OCI-LY1 (cell line): ENCODE results near the gene PTH1R.

Experiments used
- H2AFZ ChIP-seq: fragments of 200-600 bp; sonication (generic), shearing (Covaris generic); 2 replicates; pipeline ENCODE4 v1.6.0; 2014; ENCODE audit warnings: antibody characterized with exemption, mild to moderate bottlenecking, low read length
- H3F3A ChIP-seq: fragments of 200-600 bp; sonication (generic), shearing (Covaris generic); 2 replicates; pipeline ENCODE4 v1.6.0; 2014; ENCODE audit warnings: mild to moderate bottlenecking, antibody characterized with exemption, low read length, moderate library complexity; ENCODE audit not compliant: insufficient read depth
- H3K27ac ChIP-seq: fragments of 200-600 bp; sonication (generic); 2 replicates; pipeline ENCODE4 v1.5.1; 2014; ENCODE audit warnings: low read length, mixed run types, mild to moderate bottlenecking, low read depth; ENCODE audit not compliant: poor library complexity, severe bottlenecking
- H3K27me3 ChIP-seq: fragments of 200-600 bp; sonication (generic); 2 replicates; pipeline ENCODE4 v1.6.0; 2014; ENCODE audit warnings: antibody characterized with exemption, mild to moderate bottlenecking, low read length, moderate library complexity; ENCODE audit not compliant: insufficient read depth
- H3K36me3 ChIP-seq: fragments of 200-600 bp; sonication (generic); 2 replicates; pipeline ENCODE4 v1.6.1; 2014; ENCODE audit warnings: mild to moderate bottlenecking, antibody characterized with exemption, low read length, moderate library complexity, mixed read lengths; ENCODE audit not compliant: insufficient read depth
- H3K4me1 ChIP-seq: fragments of 200-600 bp; sonication (generic); 2 replicates; pipeline ENCODE4 v1.5.1; 2014; ENCODE audit warnings: mild to moderate bottlenecking, low read length, moderate library complexity; ENCODE audit not compliant: insufficient read depth, severe bottlenecking
- H3K4me2 ChIP-seq: fragments of 200-600 bp; sonication (generic), shearing (Covaris generic); 2 replicates; pipeline ENCODE4 v1.6.1; 2014; ENCODE audit warnings: low read length
- H3K4me3 ChIP-seq: fragments of 200-600 bp; sonication (generic); 2 replicates; pipeline ENCODE4 v1.5.1; 2014; ENCODE audit warnings: low read length, low read depth, mild to moderate bottlenecking, mixed read lengths; ENCODE audit not compliant: poor library complexity, severe bottlenecking
- H3K79me2 ChIP-seq: fragments of 200-600 bp; shearing (Covaris generic); 2 replicates; pipeline ENCODE4 v1.6.1; 2016; ENCODE audit warnings: mixed run types, low read length, mixed read lengths; ENCODE audit not compliant: insufficient read depth
- H3K9ac ChIP-seq: fragments of 200-600 bp; sonication (generic), shearing (Covaris generic); 2 replicates; pipeline ENCODE4 v1.6.1; 2014; ENCODE audit warnings: mild to moderate bottlenecking, low read length, mixed read lengths
- H3K9me2 ChIP-seq: fragments of 200-600 bp; sonication (generic), shearing (Covaris generic); 2 replicates; pipeline ENCODE4 v1.6.1; 2014; ENCODE audit warnings: low read depth, mild to moderate bottlenecking, low read length, mixed read lengths
- H3K9me3 ChIP-seq: fragments of 200-600 bp; shearing (Covaris generic); 2 replicates; pipeline ENCODE4 v1.6.1; 2014; ENCODE audit warnings: low read length, mixed read lengths
- H4K20me1 ChIP-seq: fragments of 200-600 bp; sonication (generic), shearing (Covaris generic); 2 replicates; pipeline ENCODE4 v1.6.0; 2016; ENCODE audit warnings: mild to moderate bottlenecking, low read length; ENCODE audit not compliant: insufficient read depth
- CTCF ChIP-seq: fragments of 200-600 bp; sonication (generic), shearing (Covaris generic); IDR thresholded peaks from 2 replicates; pipeline ENCODE4 v1.5.1; 2017; ENCODE audit warnings: mild to moderate bottlenecking, antibody characterized with exemption, low read length, moderate library complexity, mixed read lengths
- EZH2 ChIP-seq: fragments of 200-600 bp; sonication (generic), shearing (Covaris generic); IDR thresholded peaks from 2 replicates; pipeline ENCODE4 v1.8.0; 2017; ENCODE audit warnings: borderline replicate concordance, mixed run types, mild to moderate bottlenecking, antibody characterized with exemption, low read length, moderate library complexity, mixed read lengths

PTH1R gene

DNA sequence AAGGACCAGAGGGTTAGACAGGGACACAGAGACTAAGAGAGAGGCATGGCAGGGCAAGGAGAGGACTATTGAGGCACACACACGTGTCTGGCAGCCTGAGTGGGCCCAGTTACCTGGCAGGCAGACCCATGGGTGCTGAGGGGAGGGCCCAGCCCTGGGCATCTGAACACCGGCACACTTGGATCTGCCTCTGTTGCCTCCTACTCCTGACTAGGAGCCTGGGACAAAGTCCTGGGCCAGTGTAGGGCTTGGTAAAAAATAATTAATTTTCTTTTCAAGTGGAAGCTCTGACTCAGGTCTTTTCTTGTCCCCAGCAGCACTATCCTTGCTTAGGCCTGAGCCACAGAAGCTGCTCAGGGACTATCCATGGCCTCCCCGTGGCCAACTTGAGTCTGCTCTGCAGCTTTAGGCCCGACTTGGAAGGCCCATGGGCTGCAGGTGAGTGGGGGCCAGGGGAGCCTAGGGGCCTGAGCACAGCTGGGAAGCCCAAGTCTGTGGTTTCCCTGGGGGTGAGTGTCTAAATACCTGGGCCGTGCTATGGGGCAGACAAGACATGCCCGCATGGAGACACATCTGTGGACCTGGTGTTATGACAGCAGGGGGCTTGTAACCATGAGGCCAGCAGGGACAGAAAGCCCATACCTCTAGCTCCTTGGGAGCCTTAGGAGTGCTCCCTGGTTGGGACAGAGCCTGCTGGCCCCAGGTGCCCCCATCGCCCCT lies at the start of gene PTH1R:
Gene PTH1R, plus strand, starts transcription at position 316 of the 720 bp plus-strand sequence. CDS start 5,839 bp downstream, outside the sequence.
- H3K9ac ChIP-seq: no peak within 1 kb of the TSS
- no peak within 1 kb of the TSS for H3K4me2 ChIP-seq
- no peak within 1 kb of the TSS for H2AFZ ChIP-seq
- H4K20me1 ChIP-seq: no peaks in the 10 kb centered on the region
- no peaks in the 10 kb centered on the region for H3F3A ChIP-seq
- H3K4me3 ChIP-seq: no peak within 1 kb of the TSS
- H3K27me3 ChIP-seq: peaks cover 4% of the 10 kb centered on the region; the same call in 1 of the 2 replicates
- no peak within 1 kb of the TSS for H3K27ac ChIP-seq
- no peaks in the 10 kb centered on the region for H3K9me3 ChIP-seq
- H3K4me1 ChIP-seq: peaks cover 3% of the 10 kb centered on the region
- H3K79me2 ChIP-seq: no peaks in the 10 kb centered on the region
- H3K9me2 ChIP-seq: no peaks in the 10 kb centered on the region
- no peaks in the 10 kb centered on the region for H3K36me3 ChIP-seq
- TF ChIP-seq EZH2 (no peak), CTCF (no peak)

- Histone ChIP-seq H2AFZ (no peak overlapping the region), H3K4me2 (no peak overlapping the region), H3K79me2 (no peaks in the 10 kb centered on the region), H3K4me3 (no peak overlapping the region), H3K9ac (no peak overlapping the region), H4K20me1 (no peaks in the 10 kb centered on the region), H3K36me3 (no peaks in the 10 kb centered on the region), H3K9me3 (no peaks in the 10 kb centered on the region), H3K27ac (no peak overlapping the region), H3K27me3 (no peaks in the 10 kb centered on the region; the same call in 1 of the 2 replicates), H3K9me2 (no peaks in the 10 kb centered on the region), H3F3A (no peaks in the 10 kb centered on the region), H3K4me1 (no peaks in the 10 kb centered on the region)
- TF ChIP-seq EZH2 (no peak), CTCF (no peak)
Observed at GRCh38 chr3:46829699-46830208, 47.8 kb upstream of the PTH1R start.

GRCh38 chr3:46830801-46831200 lies 46.7 kb upstream of the PTH1R start:
- H2AFZ ChIP-seq: no peak overlapping the region
- H3K36me3 ChIP-seq: no peaks in the 10 kb centered on the region
- no peak overlapping the region for H3K9ac ChIP-seq
- no peak overlapping the region for H3K4me3 ChIP-seq
- H4K20me1 ChIP-seq: no peaks in the 10 kb centered on the region
- no peaks in the 10 kb centered on the region for H3F3A ChIP-seq
- H3K9me3 ChIP-seq: no peaks in the 10 kb centered on the region
- no peak overlapping the region for H3K27ac ChIP-seq
- no peak overlapping the region for H3K4me2 ChIP-seq
- no peaks in the 10 kb centered on the region for H3K4me1 ChIP-seq
- no peaks in the 10 kb centered on the region; the same call in 1 of the 2 replicates for H3K27me3 ChIP-seq
- TF ChIP-seq EZH2: no peak
- TF ChIP-seq CTCF: no peak
- no peaks in the 10 kb centered on the region for H3K79me2 ChIP-seq
- no peaks in the 10 kb centered on the region for H3K9me2 ChIP-seq
